Measurements from ENCODE around the gene PCBP3.

Gene PCBP3

DNA sequence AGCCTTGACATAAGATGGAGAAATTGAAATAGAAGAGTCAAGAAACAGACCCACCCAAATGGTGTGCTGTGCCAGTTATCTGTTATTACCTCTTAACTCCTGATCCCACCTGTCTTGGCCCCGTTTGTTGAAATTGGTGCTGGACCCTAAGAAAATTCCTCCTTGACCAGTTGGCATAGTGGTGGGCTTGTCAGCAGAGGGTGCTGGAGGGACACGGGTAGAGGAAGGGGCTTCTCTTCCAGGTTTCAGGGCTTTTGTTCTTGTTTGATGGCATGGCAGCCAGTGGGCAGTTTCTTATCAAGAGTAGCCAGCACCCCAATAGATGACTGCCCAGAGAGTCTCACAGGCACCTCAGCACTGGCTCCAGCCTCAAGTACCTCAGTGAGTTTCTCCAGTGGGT lies 51.6 kb downstream of the PCBP3 start:
- Histone ChIP-seq H3K9ac (ENCODE audit: low read length) (no peak overlapping the region), H2AFZ (ENCODE audit: low read length) (no peak overlapping the region), H3K27ac (ENCODE audit: low read length) (no peak overlapping the region), H3K36me3 (replicated peaks; ENCODE audit: insufficient read depth, low read length) (no peaks in the 10 kb centered on the region), H3K27me3 (replicated peaks; ENCODE audit: insufficient read depth, low read length) (no peaks in the 10 kb centered on the region), H3K9me3 (replicated peaks; ENCODE audit: insufficient read depth, low read length) (no peaks in the 10 kb centered on the region), H3K4me2 (ENCODE audit: low read depth, low read length) (no peak overlapping the region), H3K9me2 (replicated peaks; ENCODE audit: insufficient read depth, low read length) (no peaks in the 10 kb centered on the region), H3K79me2 (ENCODE audit: low read length) (no peaks in the 10 kb centered on the region), H3F3A (ENCODE audit: insufficient read depth, low read length) (no peaks in the 10 kb centered on the region), H3K4me3 (ENCODE audit: low read length) (no peak overlapping the region), H3K4me1 (ENCODE audit: low read length) (no peaks in the 10 kb centered on the region), H4K20me1 (ENCODE audit: insufficient read depth, low read length) (no peaks in the 10 kb centered on the region)
- no peak for TF ChIP-seq EZH2 (optimal IDR thresholded peaks at IDR 0.05; ENCODE audit: low read depth, low read length)
- no peak for TF ChIP-seq EZH2phosphoT487 (IDR thresholded peaks at IDR 0.05; ENCODE audit: low read length)
- TF ChIP-seq, protein P1, sequence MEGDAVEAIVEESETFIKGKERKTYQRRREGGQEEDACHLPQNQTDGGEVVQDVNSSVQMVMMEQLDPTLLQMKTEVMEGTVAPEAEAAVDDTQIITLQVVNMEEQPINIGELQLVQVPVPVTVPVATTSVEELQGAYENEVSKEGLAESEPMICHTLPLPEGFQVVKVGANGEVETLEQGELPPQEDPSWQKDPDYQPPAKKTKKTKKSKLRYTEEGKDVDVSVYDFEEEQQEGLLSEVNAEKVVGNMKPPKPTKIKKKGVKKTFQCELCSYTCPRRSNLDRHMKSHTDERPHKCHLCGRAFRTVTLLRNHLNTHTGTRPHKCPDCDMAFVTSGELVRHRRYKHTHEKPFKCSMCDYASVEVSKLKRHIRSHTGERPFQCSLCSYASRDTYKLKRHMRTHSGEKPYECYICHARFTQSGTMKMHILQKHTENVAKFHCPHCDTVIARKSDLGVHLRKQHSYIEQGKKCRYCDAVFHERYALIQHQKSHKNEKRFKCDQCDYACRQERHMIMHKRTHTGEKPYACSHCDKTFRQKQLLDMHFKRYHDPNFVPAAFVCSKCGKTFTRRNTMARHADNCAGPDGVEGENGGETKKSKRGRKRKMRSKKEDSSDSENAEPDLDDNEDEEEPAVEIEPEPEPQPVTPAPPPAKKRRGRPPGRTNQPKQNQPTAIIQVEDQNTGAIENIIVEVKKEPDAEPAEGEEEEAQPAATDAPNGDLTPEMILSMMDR (IDR thresholded peaks at IDR 0.05; ENCODE audit: low read length) = no peak; the same call in 1 of the 2 replicates
- no peak for DNase-seq

DNA sequence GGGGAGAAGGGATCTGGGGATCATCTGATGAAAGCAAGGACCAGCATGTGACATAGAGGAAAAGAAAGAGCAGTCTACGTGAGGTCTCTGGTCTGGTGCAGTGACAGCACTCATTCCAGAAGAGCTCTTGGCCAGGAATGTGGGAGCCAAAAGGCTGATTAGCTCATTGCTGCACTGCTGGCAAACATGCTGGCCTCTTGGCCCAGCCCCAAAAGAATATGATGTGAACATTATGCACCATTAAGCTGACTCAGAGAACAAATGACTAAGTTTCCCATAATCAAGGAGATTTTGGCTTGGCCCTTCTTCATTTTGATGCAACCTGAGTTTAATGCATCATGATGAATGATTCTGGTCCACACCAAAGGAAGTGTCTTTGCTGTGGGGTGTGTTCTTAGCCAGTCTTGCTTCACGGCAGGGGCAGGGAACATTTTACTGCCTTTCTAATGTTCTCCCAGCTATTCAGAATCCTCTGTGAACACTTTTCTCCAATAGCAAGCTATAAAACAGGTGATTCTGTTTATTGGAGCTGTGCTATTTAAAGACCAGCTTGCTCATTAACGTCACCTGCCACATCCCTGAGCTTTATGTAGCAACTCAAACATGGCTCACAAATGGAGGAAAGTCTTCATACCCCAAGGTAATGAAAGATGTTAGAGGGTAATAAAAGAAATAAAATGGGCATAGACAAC lies 55.1 kb downstream of the PCBP3 start:
- TF ChIP-seq EZH2 (optimal IDR thresholded peaks at IDR 0.05; ENCODE audit: low read depth, low read length) (no peak), EZH2phosphoT487 (IDR thresholded peaks at IDR 0.05; ENCODE audit: low read length) (no peak)
- TF ChIP-seq, protein P1 (IDR thresholded peaks at IDR 0.05; ENCODE audit: low read length) = no peak

GRCh38 chr21:45699251-45699942 lies 55.9 kb downstream of the PCBP3 start:
- Histone ChIP-seq H3F3A (ENCODE audit: insufficient read depth, low read length) (no peaks in the 10 kb centered on the region), H3K4me3 (ENCODE audit: low read length) (no peak overlapping the region), H3K27me3 (replicated peaks; ENCODE audit: insufficient read depth, low read length) (no peaks in the 10 kb centered on the region), H3K27ac (ENCODE audit: low read length) (no peak overlapping the region), H2AFZ (ENCODE audit: low read length) (no peak overlapping the region), H4K20me1 (ENCODE audit: insufficient read depth, low read length) (no peaks in the 10 kb centered on the region), H3K4me1 (ENCODE audit: low read length) (no peaks in the 10 kb centered on the region), H3K9ac (ENCODE audit: low read length) (no peak overlapping the region), H3K9me2 (replicated peaks; ENCODE audit: insufficient read depth, low read length) (no peaks in the 10 kb centered on the region), H3K9me3 (replicated peaks; ENCODE audit: insufficient read depth, low read length) (no peaks in the 10 kb centered on the region), H3K36me3 (replicated peaks; ENCODE audit: insufficient read depth, low read length) (no peaks in the 10 kb centered on the region), H3K4me2 (ENCODE audit: low read depth, low read length) (no peak overlapping the region), H3K79me2 (ENCODE audit: low read length) (no peaks in the 10 kb centered on the region)
- TF ChIP-seq, protein P1 (IDR thresholded peaks at IDR 0.05; ENCODE audit: low read length) = no peak
- no peak for TF ChIP-seq EZH2phosphoT487 (IDR thresholded peaks at IDR 0.05; ENCODE audit: low read length)
- no peak for TF ChIP-seq EZH2 (optimal IDR thresholded peaks at IDR 0.05; ENCODE audit: low read depth, low read length)
- no peak for DNase-seq

More for the DNA sequence above, 55.1 kb downstream of the PCBP3 start:
- Histone ChIP-seq H3K36me3 (replicated peaks; ENCODE audit: insufficient read depth, low read length) (no peaks in the 10 kb centered on the region), H3F3A (ENCODE audit: insufficient read depth, low read length) (no peaks in the 10 kb centered on the region), H4K20me1 (ENCODE audit: insufficient read depth, low read length) (no peaks in the 10 kb centered on the region), H3K9me2 (replicated peaks; ENCODE audit: insufficient read depth, low read length) (no peaks in the 10 kb centered on the region), H3K4me2 (ENCODE audit: low read depth, low read length) (no peak overlapping the region), H3K9me3 (replicated peaks; ENCODE audit: insufficient read depth, low read length) (no peaks in the 10 kb centered on the region), H3K27ac (ENCODE audit: low read length) (no peak overlapping the region), H2AFZ (ENCODE audit: low read length) (no peak overlapping the region), H3K79me2 (ENCODE audit: low read length) (no peaks in the 10 kb centered on the region), H3K9ac (ENCODE audit: low read length) (no peak overlapping the region), H3K4me3 (ENCODE audit: low read length) (no peak overlapping the region), H3K4me1 (ENCODE audit: low read length) (no peaks in the 10 kb centered on the region), H3K27me3 (replicated peaks; ENCODE audit: insufficient read depth, low read length) (no peaks in the 10 kb centered on the region)
- no peak for DNase-seq

Measured in MM.1S (cell line).